GM23338 (cell line): ENCODE measurements around the gene DCAKD. TPM values are rescaled to one million over a fixed set of nuclear protein-coding genes. Genes with fewer than 3 reads are reported as not detected.

Source experiments
- ATAC-seq: fragments of 200-7000 bp; cut with Tn5 transposase; 3 replicates; pipeline ENCODE4 v1.9.1; 2020
- DNase-seq: peaks from one replicate; pipeline ENCODE4 v3.0.0-alpha.2; 2015; ENCODE audit warnings: low spot score
- H2AFZ ChIP-seq: fragments of 200-600 bp; sonication (generic); 2 replicates; pipeline ENCODE4 v1.8.0; 2016; ENCODE audit warnings: antibody characterized with exemption, mild to moderate bottlenecking, moderate library complexity
- H3F3A ChIP-seq: fragments of 200-600 bp; sonication (generic); replicated peaks from 2 replicates; pipeline ENCODE4 v1.8.0; 2017; ENCODE audit warnings: antibody characterized with exemption, mixed run types, low read depth
- H3K27ac ChIP-seq: fragments of 200-600 bp; sonication (generic); 2 replicates; pipeline ENCODE4 v1.6.1; 2016; ENCODE audit warnings: low read depth
- H3K27me3 ChIP-seq: fragments of 200-600 bp; sonication (generic); 2 replicates; pipeline ENCODE4 v1.8.0; 2016; ENCODE audit warnings: mild to moderate bottlenecking, mixed run types, moderate library complexity; ENCODE audit not compliant: insufficient read depth
- H3K36me3 ChIP-seq: fragments of 200-600 bp; sonication (generic); 2 replicates; pipeline ENCODE4 v1.8.0; 2016; ENCODE audit warnings: mild to moderate bottlenecking; ENCODE audit not compliant: insufficient read depth
- H3K4me1 ChIP-seq: fragments of 200-600 bp; sonication (generic); 2 replicates; pipeline ENCODE4 v1.8.0; 2016; ENCODE audit warnings: mild to moderate bottlenecking, moderate library complexity; ENCODE audit not compliant: insufficient read depth
- H3K4me2 ChIP-seq: fragments of 200-600 bp; sonication (generic); 2 replicates; pipeline ENCODE4 v1.7.1; 2017; ENCODE audit warnings: mixed run types
- H3K4me3 ChIP-seq: fragments of 200-600 bp; sonication (generic); 2 replicates; pipeline ENCODE4 v1.6.1; 2016; ENCODE audit warnings: mixed run types
- H3K79me2 ChIP-seq: fragments of 200-600 bp; sonication (generic); replicated peaks from 2 replicates; pipeline ENCODE4 v1.8.0; 2017; ENCODE audit warnings: mild to moderate bottlenecking; ENCODE audit not compliant: insufficient read depth
- H3K9me2 ChIP-seq: fragments of 200-600 bp; sonication (generic); 2 replicates; pipeline ENCODE4 v1.8.0; 2017; ENCODE audit not compliant: insufficient read depth
- H4K20me1 ChIP-seq: fragments of 200-600 bp; sonication (generic); replicated peaks from 2 replicates; pipeline ENCODE4 v1.8.0; 2017; ENCODE audit warnings: mild to moderate bottlenecking; ENCODE audit not compliant: insufficient read depth
- H3K27ac Mint-ChIP-seq: 2 replicates; pipeline ENCODE4 v1.8.0; 2020; ENCODE audit warnings: inconsistent platforms, mild to moderate bottlenecking, moderate library complexity, mixed read lengths
- H3K27me3 Mint-ChIP-seq: 3 replicates; pipeline ENCODE4 v1.8.0; 2022; ENCODE audit warnings: low read depth, mild to moderate bottlenecking, moderate library complexity, mixed read lengths, inconsistent platforms; ENCODE audit not compliant: insufficient read depth, poor library complexity
- H3K36me3 Mint-ChIP-seq: 3 replicates; pipeline ENCODE4 v1.8.0; 2021; ENCODE audit warnings: low read depth, mild to moderate bottlenecking, inconsistent platforms, moderate library complexity, mixed read lengths
- H3K4me1 Mint-ChIP-seq: 3 replicates; pipeline ENCODE4 v1.8.0; 2020; ENCODE audit warnings: mild to moderate bottlenecking, inconsistent platforms, mixed read lengths
- H3K4me3 Mint-ChIP-seq: 3 replicates; pipeline ENCODE4 v1.8.0; 2021; ENCODE audit warnings: moderate library complexity, mild to moderate bottlenecking, inconsistent platforms, mixed read lengths
- H3K9me3 Mint-ChIP-seq: 3 replicates; pipeline ENCODE4 v1.8.0; 2020; ENCODE audit warnings: moderate library complexity, mild to moderate bottlenecking, inconsistent platforms, mixed read lengths
- CTCF ChIP-seq, 2 experiments: fragments of 200-600 bp in 1 of 2; sonication (generic) in 1 of 2; conservative IDR thresholded peaks; 2 replicates each; pipeline versions ENCODE4 v1.5.1 to v1.6.1; 2016 to 2017; ENCODE audit warnings: antibody characterized with exemption in 2 of 2, low read depth in 2 of 2, mild to moderate bottlenecking in 2 of 2, moderate library complexity in 1 of 2
- EZH2 ChIP-seq: fragments of 200-600 bp; sonication (generic); IDR thresholded peaks from one replicate; pipeline ENCODE4 v1.8.0; 2017; ENCODE audit warnings: antibody characterized with exemption, mild to moderate bottlenecking, low read depth; ENCODE audit not compliant: unreplicated experiment
- EZH2phosphoT487 ChIP-seq: fragments of 200-600 bp; sonication (generic); IDR thresholded peaks from one replicate; pipeline ENCODE4 v1.8.1; 2018; ENCODE audit warnings: antibody characterized with exemption; ENCODE audit not compliant: unreplicated experiment
- NANOG ChIP-seq: IDR thresholded peaks from 2 replicates; pipeline ENCODE4 v1.6.1; 2016; ENCODE audit warnings: antibody characterized with exemption, borderline replicate concordance
- ZNF462 ChIP-seq: fragments of 250-450 bp; sonication (Bioruptor Pico); IDR thresholded peaks from 2 replicates; pipeline ENCODE4 v1.5.0; 2020; ENCODE audit warnings: mild to moderate bottlenecking, moderate library complexity
- polyA plus RNA-seq: library from polyadenylated mRNA; unstranded; fragments of >200 nt; fragmentation: Nextera tagmentation; extraction: Ambion mirVana; gene quantifications from 2 replicates; pipeline ENCODE4 v1.2.1, GENCODE V29; 2016
- total RNA-seq: library from RNA; depleted of rRNA; stranded (reverse); fragments of >200 nt; shearing (Covaris generic); gene quantifications from 2 replicates; pipeline ENCODE4 v1.2.3, GENCODE V29; 2014
- TF ChIP-seq, protein P1 (sequence below): IDR thresholded peaks from one replicate; pipeline ENCODE4 v1.6.1; 2018; ENCODE audit warnings: antibody characterized with exemption; ENCODE audit not compliant: unreplicated experiment

DCAKD gene
- total and polyA plus RNA-seq, 2 experiments from 2014 or later = 23.7 to 57.2 TPM

DNA sequence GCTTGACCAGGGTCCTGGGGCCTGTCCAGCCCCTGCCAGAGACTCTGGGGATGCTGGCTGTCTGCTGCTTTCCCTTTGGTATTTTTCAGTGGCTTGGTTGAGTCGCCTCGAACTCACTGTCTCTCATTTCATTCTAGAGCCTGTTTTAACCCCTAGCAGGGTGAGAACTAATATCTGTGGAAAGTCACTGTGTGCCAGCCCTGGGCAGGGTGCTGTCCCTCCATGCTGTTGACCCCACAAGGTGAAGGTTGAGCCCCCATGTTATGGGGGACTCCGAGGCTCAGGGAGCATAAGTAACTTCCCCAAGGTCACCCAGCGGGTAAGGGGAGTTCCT lies 33.0 kb downstream of the DCAKD start (continued):
- TF ChIP-seq, protein P1, sequence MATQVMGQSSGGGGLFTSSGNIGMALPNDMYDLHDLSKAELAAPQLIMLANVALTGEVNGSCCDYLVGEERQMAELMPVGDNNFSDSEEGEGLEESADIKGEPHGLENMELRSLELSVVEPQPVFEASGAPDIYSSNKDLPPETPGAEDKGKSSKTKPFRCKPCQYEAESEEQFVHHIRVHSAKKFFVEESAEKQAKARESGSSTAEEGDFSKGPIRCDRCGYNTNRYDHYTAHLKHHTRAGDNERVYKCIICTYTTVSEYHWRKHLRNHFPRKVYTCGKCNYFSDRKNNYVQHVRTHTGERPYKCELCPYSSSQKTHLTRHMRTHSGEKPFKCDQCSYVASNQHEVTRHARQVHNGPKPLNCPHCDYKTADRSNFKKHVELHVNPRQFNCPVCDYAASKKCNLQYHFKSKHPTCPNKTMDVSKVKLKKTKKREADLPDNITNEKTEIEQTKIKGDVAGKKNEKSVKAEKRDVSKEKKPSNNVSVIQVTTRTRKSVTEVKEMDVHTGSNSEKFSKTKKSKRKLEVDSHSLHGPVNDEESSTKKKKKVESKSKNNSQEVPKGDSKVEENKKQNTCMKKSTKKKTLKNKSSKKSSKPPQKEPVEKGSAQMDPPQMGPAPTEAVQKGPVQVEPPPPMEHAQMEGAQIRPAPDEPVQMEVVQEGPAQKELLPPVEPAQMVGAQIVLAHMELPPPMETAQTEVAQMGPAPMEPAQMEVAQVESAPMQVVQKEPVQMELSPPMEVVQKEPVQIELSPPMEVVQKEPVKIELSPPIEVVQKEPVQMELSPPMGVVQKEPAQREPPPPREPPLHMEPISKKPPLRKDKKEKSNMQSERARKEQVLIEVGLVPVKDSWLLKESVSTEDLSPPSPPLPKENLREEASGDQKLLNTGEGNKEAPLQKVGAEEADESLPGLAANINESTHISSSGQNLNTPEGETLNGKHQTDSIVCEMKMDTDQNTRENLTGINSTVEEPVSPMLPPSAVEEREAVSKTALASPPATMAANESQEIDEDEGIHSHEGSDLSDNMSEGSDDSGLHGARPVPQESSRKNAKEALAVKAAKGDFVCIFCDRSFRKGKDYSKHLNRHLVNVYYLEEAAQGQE = no peak
- TF ChIP-seq ZNF462 (CRISPR knock-in tag) (no peak), EZH2 (no peak), NANOG (no peak)

GRCh38 chr17:45016823-45017222 lies 34.6 kb downstream of the DCAKD start:
- Mint-ChIP-seq H3K4me3 (no peak overlapping the region; the same call in 2 of the 3 replicates), H3K27me3 (peaks cover 49% of the 10 kb centered on the region), H3K27ac (no peak overlapping the region), H3K36me3 (no peaks in the 10 kb centered on the region; the same call in 2 of the 3 replicates), H3K4me1 (peaks cover 37% of the 10 kb centered on the region), H3K9me3 (no peaks in the 10 kb centered on the region)
- H3K36me3 ChIP-seq = no peaks in the 10 kb centered on the region
- H3F3A ChIP-seq = peaks cover 10% of the 10 kb centered on the region; the same call in 1 of the 2 replicates
- H4K20me1 ChIP-seq = no peaks in the 10 kb centered on the region; the same call in 1 of the 2 replicates
- no peak overlapping the region for H3K4me3 ChIP-seq
- peaks cover 25% of the 10 kb centered on the region for H3K4me1 ChIP-seq
- peaks cover 49% of the 10 kb centered on the region for H3K27me3 ChIP-seq
- H3K27ac ChIP-seq = no peak overlapping the region
- no peak overlapping the region for H2AFZ ChIP-seq
- peak; percentile 41 for ATAC-seq
- no peaks in the 10 kb centered on the region for H3K79me2 ChIP-seq
- no peak overlapping the region for H3K4me2 ChIP-seq
- no peaks in the 10 kb centered on the region for H3K9me2 ChIP-seq
- peak; percentile 74 for DNase-seq
- TF ChIP-seq CTCF (conservative IDR thresholded peaks at IDR 0.05; ENCODE audit: low read depth in 2 of 2) (peak; percentile 51 to 72), EZH2phosphoT487 (no peak)
